Retinal pigment epithelial cell (primary cell): Measurements from ENCODE around the gene DST.
"Not testable (repeated sequence)": the region's sequence is repeated elsewhere in the genome, so short reads cannot be mapped to it uniquely, and the experiment has no call there.

Experiments
- DNase-seq: peaks from one replicate; pipeline ENCODE4 v3.0.0-alpha.2; 2010; ENCODE audit warnings: low read depth
- H3K4me3 ChIP-seq: 2 replicates; pipeline ENCODE4 v1.5.1; 2011; ENCODE audit warnings: mild to moderate bottlenecking, low read length, control low read depth, moderate library complexity
- TF ChIP-seq, protein P1 (sequence below): conservative IDR thresholded peaks from 2 replicates; pipeline ENCODE4 v1.5.1; 2011; ENCODE audit warnings: low read depth, low read length, control low read depth, inconsistent platforms

Gene DST

DNA sequence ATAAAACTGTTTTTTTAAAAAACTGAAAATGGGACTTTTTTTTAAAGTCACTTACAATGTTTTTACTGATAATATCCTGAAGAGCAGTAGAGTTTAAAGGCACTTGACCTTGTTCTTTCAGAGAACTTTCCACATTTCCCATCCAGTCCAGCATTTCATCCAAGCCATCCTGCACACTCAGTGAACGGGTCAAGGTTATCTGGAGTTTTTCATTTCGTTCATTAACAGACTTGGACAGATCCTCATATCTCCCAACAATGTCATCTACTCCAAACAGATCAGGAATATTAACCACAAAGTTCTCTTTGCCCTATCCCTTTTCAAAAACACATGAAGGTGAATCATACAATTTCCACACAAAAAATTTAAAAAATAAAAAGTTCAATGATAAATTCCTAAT, 69.1 kb downstream of the DST start:
- TF ChIP-seq, protein P1, sequence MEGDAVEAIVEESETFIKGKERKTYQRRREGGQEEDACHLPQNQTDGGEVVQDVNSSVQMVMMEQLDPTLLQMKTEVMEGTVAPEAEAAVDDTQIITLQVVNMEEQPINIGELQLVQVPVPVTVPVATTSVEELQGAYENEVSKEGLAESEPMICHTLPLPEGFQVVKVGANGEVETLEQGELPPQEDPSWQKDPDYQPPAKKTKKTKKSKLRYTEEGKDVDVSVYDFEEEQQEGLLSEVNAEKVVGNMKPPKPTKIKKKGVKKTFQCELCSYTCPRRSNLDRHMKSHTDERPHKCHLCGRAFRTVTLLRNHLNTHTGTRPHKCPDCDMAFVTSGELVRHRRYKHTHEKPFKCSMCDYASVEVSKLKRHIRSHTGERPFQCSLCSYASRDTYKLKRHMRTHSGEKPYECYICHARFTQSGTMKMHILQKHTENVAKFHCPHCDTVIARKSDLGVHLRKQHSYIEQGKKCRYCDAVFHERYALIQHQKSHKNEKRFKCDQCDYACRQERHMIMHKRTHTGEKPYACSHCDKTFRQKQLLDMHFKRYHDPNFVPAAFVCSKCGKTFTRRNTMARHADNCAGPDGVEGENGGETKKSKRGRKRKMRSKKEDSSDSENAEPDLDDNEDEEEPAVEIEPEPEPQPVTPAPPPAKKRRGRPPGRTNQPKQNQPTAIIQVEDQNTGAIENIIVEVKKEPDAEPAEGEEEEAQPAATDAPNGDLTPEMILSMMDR = no peak
- DNase-seq = no peak
- H3K4me3 ChIP-seq = no peak overlapping the region

DNA sequence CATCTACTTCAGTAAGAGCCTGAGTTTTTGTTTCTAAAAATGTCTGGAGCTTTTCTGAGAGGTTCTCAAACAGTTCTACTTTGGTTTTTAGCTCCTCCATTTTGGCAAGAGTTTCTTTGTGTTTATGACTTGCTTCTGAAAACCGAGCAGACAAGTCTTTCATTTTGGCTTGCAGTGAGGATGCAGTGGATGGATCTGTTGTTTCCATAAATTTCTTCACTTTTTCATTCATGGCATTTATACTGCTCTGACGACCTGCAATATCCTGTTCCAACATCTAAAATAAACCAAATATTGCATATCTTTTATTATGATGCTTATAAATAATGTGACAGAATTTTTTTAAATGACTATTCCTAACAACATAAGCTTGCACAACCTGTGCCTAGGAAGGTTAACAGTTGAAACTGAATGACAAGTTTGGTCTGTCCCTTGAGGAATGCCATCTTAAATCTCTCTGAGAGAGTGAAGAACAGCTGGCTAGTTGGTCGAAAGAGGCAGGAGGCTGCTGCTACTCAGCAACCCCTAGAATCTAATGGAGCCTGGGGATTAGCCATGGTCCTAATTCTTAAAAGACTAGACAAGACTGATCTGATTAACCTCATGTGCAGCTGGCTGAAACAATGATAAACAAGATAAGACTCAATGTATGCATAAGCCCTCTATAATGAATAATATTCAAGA, 69.8 kb downstream of the DST start:
- TF ChIP-seq, protein P1 = no peak
- DNase-seq = no peak
- H3K4me3 ChIP-seq = no peak overlapping the region

DNA sequence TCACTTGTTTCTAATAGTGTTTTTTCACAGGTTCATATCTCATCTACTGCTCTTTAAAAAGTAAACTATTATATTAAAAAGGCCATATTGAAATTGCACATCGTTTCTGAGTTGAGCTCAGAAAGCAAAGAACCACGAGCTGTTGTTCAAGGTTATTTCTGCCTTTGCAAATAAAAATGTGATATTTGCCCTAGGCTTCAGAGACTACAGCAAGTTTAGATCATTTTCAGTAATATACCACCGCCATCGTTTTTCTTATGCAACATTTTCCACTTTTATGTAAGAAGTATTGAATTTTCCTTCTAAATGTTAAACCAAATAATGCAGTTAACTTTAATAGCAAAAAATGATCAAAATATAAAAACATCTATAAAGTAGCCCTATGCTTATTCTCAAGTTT, 71.1 kb downstream of the DST start:
- H3K4me3 ChIP-seq = no peak overlapping the region
- TF ChIP-seq, protein P1 = no peak
- no peak for DNase-seq

DNA sequence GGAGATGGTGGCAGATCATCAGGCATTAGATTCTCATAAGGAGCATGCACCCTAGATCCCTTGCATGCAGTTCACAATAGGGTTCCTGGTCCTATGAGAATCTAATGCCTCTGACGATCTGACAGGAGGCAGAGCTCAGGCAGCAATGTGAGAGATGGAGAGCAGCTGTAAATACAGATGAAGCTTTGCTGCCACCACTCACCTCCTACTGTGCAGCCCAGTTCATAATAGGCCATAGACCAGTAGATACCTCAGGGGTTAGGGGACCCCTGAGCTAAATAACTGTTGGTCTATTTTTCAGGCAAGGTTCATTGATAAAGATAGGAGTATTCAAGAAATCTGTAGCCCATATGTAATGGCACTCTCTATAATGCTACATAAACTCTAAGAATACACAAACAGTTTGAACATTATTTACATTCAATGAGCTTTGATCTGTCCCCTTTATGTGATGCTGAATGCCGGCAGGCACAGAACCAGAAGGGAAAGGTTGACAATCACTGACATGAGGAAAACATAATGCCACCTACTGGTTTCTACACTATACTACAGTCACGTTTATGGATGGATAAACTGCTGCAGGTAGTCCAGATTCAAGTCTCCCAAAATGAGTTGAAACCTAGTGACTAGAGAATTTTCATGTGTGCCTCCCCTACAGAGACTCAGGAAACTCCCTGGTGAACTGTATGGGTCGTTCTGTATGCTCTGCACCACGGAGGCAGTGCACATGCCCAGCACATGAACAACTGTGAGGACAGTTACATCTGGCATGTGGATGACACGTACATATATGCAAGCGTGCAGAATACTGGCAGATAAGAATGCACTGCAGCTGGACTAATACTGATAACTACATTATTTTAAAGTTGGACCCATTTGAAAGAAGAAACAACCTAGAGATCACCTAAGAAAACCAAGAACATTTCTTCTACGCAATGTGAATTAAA, 72.0 kb downstream of the DST start:
- no peak for DNase-seq
- TF ChIP-seq, protein P1 = peak; percentile 65
- no peak overlapping the region for H3K4me3 ChIP-seq

DNA sequence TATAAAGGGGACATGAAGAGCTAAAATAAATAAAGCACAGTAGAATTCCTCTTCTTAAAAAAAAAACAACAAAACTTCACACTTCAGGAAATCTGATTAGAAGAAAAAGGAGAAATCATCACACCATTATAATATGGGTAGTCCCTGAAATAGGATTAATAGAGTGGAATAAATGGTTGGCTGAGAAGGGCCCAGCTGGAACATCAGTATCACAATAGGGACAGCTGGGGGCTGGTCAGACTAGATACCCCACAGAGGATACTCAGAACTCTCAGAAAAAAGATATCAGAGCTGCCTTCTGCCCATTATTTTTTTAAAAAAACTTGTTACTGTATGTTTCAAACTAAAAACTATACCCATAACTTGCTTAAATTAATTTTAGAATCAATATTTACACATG, 75.2 kb downstream of the DST start:
- no peak overlapping the region for H3K4me3 ChIP-seq
- DNase-seq = no peak
- TF ChIP-seq, protein P1 = no peak

DNA sequence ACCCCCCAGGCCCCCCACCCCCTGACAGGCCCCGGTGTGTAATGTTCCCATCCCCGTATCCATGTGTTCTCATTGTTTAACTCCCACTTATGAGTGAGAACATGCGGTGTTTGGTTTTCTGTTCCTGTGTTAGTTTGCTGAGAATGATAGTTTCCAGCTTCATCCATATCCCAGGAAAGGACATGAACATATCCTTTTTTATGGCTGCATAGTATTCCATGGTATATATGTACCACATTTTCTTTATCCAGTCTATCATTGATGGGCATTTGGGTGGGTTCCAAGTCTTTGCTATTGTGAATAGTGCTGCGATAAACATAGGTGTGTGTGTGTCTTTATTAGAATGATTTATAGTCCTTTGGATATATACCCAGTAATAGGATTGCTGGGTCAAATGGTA, 80.0 kb downstream of the DST start:
- not testable (repeated sequence) for H3K4me3 ChIP-seq, DNase-seq

DNA sequence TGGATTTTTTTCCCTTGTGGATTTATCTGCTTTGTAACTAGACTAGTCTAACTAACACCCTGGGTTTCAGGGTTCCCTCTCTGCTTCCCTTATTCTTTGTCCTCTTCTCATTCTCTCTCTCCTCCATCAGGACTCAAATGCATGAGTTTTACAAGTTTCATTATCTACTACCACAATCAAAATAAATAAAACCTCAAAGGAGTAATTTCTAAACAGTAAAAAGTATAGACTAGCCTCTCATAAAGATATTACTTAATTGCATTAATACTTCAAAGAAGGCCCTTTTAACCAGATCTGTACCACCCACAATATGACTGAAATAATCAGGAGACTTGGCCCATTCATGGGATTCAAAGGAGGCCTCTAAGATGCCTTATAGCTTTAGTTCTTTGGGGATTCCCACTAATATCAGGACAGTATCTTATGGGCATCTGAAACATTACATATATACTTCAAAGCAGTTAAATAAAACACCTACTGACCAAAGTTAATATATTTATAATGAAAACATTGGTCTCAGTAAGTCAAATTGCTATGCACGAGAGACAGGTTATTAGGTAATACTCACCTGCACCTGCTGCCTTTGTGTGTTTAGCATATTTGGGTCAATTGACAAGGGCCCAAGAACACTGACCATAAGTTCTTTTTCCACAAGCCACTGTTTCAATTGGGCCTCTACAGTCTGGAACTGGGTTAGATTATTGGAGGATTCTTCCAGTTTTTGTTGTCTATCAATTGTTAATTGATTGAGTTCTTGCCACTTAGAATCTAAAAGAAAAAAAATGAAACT, 85.7 kb downstream of the DST start:
- TF ChIP-seq, protein P1 = no peak
- H3K4me3 ChIP-seq = no peak overlapping the region
- DNase-seq = no peak
